NCI-H187 (cell line): Measurements from ENCODE around the gene P4HA3.
A peak's percentile ranks its signal among the peaks of the same experiment; 100 is the strongest.
"Not testable (repeated sequence)": the region's sequence is repeated elsewhere in the genome, so short reads cannot be mapped to it uniquely, and the experiment has no call there.

Experiments
- DNase-seq, 2 experiments: peaks; one replicate each; lab custom pipeline; 2025; lab: John Stamatoyannopoulos, UW

Gene P4HA3

DNA sequence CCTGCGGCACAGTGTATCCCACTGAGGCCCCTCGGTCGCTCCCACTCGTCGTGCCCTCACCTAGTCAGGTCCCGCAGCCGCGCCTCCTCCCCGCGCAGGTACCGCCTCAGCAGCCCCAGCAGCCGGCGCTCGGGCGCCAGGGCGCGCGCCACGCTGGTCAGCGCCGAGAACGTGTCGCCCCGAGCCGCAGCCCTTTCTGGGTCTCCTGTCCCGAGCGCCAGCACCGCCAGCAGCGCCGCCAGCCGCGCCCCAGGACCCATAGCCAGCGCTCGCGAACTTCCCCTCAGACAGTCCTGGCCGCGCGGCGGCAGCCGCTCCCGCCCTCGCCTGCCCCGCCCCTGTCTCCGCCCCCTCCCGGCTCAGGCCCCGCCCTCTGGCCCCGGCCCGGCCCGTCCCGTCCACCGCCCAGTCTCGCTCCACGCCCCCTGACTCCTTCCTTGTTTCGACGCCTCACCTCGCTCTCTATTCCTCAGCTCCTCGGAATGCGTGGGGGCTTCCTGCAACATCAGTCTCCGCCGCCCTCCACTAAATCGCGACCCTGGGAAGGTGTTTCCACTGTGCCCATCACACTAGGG lies at the start of gene P4HA3:
Gene P4HA3 (minus strand): TSS at position 289 of the 575 bp plus-strand sequence. CDS start 29 bp downstream, at position 260.
- DNase-seq = no peak

DNA sequence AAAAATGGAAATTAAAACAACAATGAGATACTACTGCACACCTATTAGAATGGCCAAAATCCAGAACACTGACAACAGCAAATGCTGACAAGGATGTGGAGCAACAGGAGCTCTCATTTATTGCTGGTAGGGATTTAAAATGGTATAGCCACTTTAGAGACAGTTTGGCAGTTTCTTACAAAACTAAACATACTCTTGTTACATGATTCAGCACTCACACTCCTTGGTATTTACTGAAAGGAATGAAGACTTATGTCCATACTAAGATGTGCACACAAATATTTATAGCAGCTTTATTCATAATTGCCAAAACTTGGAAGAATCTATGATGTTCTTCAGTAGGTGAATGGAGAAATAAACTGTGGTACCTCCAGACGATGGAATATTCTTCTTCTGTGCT lies 46.0 kb upstream of the P4HA3 start:
- DNase-seq = no peak

DNA sequence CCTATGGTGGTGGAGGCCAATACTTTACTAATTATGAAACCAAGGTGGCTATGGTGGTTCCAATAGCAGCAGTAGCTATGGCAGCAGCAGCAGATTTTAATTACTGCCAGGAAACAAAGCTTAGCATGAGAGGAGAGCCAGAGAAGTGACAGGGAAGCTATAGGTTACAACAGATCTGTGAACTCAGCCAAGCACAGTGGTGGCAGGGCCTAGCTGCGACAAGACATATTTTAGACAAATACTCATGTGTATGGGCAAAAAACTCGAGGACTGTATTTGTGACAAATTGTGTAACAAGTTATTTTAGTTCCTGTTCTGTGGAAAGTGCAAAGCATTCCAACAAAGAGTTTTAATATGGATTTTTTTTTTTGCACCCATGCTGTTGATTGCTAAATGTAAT lies 44.2 kb upstream of the P4HA3 start:
- DNase-seq = no peak

DNA sequence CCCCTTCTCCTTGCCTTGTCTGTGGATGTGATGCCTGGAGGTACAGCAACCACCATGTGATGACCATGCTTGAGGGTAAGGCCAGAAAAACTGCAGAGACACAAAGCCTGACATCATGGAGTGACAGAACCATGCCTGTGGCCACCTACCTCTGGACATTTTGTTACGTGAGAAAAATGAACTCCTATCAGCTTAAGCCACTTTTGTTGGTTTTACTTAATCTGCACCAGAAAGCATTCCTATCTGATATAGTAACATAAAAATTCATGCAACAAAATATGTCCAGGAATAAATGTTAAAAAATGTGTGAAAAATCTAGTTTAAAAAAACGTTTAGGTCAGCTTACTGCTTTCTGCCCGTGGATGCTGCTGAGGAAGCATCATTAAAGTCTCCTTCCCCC lies 42.6 kb upstream of the P4HA3 start:
- no peak for DNase-seq

DNA sequence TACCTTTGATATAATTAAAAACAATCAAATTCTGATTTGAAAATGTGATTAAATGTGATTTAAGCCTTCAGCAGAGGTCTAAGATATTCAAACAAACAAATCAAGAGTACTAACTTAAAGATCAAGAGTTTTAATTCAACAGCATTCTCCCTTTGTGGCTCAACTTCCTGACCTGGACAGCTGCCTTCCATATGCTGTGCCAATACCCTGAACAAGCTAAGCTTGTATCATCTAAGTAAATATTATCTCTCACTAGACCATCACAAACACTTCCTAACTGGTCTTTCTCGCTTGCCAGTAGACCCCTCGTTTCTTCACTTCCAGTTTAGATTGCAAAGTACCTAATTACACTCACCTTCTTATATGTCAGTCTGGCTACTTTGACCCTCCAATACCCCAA lies 35.9 kb upstream of the P4HA3 start:
- DNase-seq = no peak

DNA sequence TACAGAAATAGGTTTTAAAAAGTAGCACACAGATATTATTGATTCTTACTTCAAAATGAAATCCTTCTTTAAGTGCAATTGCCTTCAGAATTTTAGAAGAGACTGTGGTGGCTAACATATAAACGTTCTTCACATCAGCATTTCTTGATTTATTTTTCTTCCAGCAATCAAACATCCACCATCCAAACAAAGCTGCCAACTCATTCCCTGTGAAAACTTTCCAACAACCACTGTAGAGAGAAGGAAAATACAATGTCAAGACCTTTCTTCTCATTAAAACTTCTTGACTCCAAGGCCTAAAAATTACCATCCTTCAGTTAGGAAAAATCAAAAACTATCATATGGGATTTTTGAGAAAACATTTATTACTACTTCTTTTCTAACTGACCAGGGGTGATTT lies 34.0 kb upstream of the P4HA3 start:
- no peak for DNase-seq

DNA sequence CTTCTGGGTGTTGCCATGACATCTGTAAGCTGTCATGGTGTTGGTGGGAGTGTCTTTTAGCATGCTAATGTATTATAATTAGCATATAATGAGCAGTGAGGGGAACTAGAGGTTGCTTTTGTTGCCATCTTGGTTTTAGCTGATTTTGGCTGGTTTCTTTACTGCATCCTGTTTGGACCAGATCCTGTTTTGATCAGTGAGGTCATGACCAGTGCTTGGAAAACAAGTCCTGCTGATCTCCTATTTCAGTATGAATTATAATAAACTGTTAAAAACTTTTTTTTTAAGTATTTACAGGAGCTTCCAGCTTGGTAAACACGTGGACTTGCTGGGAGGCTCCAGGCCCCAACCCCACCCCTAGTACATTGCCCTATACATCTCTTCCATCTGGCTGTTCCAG lies 30.5 kb upstream of the P4HA3 start:
- no peak for DNase-seq

DNA sequence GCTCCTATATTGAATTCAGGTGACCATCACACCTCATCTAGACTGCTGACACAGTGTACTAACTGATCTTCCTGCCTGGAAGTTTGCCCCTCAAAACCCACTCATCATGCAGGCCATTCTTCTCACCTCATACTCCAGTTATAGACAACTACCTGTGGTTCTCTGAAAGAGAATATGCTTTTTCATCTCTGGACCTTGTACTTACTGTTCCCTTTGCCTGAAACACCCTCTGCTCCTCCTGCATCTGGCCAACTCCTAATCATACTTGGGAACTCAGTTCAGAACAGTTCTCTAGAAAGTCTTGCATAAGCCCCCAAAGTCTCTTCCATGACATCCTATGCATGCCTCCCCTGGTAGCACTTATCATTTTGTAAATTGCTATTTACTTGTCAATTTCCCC lies 28.2 kb upstream of the P4HA3 start:
- DNase-seq = no peak

DNA sequence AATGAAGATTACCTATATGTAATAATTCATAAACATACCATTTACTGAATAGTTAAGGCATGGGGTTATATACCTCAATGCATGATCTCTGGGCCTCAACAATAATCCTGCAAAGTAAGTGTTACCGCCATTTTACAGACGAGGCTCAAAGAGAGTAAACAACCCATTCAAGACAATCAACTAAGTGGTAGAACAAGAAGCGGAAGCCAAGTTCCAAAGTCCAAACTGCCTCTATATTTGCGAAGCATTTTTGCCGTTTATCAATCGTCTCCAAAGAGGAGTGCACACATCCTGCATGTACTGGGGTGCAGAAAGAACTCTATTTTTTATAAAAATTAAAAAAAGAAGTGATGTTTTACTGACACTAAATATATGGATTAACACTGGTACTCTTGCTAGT lies 27.5 kb upstream of the P4HA3 start:
- DNase-seq = no peak

DNA sequence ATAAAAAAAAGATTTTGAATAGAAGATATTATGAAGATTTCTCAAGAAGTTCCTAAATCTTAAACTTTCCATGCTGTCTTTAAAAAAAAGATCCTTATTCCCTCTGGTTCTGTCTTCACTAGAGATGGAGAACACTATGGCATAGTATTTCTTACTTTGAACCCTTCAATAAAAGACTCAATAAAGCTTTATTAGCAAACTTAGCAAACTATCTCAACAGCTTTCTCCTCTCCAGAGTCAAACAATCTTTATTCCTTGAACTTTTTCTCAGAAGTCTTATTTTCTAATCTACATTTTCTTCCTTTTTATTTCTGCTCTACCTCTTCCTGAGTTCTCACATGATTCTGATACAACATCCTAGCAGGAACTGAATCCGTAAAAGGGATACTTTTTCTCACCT lies 21.8 kb upstream of the P4HA3 start:
- DNase-seq = no peak

DNA sequence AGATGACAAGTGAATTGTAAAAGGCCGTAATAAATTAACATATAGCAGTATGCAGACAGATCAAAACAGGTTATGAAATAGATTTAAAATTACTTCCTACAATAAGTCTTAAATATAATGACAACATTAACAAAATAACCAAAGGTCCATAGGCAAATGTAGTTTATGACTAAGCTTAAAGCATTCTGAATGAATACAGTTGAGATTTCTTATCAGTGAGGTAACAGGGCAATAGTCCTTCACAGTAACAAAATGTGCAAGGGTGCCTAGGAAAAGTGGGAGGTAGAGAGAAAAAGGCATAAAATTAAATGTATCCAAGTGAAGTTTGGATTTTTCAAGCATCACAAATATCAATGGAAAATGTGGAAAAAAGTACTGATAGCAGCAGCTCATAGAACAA lies 20.9 kb upstream of the P4HA3 start:
- DNase-seq = no peak

DNA sequence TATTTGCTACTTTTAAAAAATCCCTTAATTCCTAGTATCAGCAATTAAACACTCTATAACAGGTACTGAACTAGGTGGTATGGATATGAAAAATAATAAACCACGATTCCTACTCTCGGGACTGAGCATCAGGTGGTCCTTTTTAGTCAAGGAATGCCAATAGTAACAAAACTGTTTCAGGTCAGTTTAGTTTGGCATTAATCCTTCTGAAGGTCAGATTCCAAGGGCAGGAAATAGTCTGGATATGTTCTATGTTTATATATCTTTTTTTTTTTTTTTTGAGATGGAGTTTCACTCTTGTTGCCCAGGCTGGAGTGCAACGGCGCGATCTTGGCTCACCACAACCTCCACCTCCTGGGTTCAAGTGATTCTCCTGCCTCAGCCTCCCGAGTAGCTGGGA lies 19.6 kb upstream of the P4HA3 start:
- not testable (repeated sequence) for DNase-seq

DNA sequence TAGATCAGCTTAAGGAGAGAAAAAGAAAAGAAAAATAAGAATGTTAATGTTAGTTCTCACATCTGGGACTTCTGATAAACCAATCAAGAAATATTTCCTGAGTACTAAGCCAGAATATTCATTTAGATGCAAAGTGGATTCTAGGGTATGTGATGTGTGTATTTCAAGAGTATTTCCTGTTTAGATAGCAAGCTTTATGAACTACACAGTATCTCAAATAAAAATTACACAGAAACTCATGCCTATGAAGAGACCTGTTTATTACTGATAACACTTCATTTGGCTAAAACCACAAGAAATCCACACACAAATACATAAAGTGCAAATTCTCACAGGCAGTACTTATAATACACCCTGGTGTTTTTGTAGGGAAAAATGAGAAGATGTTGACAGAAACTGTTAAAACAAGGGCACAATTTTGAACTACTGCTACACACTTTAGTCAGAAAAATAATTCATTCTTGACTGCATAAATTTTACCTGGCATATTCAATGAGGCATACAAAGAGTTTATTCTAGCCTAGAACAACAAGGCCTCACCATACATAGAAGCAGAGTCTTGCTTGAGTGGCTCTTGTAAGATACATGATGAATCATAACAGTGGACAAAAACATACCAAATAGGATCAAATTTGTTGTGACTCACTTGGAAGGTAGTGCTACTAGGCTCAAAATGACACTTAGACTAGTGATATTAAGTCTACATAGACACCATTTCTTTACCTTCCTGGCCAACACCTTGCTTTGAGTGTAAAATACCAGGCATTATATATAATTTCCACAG lies 18.8 kb upstream of the P4HA3 start:
- no peak for DNase-seq

DNA sequence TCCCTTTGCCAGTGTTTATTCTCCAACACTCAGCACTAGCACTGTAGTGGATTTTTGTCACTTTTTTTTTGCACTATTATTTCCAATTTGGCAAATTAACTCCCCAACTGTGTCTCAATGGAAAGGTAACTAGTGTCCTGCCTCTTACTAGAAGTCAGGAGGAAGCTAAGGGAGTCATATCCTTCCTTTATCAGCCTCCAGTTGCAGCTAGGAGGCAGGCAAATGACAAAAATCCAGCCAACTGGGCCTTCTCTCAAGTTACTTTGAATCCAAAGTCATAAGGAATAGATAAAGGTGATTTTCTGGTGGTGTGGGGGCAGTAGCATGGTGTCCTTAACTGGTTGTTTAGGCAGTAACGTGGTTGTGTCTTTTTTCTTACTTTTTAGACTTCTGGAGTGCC lies 15.6 kb upstream of the P4HA3 start:
- no peak for DNase-seq

DNA sequence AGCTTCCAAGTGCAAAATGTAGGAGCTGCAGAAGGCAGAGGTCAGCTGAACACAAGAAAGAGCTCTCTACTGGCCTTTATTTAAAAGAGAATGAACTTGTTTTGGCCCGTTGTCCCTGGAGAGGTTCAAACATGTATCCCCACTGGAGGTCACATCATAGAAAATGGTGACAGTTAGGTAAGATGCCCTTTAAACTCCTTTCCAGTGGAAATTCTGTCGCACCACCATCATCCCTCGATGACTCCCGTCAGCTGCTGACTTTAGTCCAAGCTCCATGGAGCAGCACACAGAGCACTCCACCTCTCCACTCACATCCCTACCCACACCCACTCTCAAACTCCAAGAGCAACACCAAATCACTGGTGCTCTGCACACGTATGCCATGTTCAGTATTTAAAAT lies 15.2 kb upstream of the P4HA3 start:
- DNase-seq = no peak

DNA sequence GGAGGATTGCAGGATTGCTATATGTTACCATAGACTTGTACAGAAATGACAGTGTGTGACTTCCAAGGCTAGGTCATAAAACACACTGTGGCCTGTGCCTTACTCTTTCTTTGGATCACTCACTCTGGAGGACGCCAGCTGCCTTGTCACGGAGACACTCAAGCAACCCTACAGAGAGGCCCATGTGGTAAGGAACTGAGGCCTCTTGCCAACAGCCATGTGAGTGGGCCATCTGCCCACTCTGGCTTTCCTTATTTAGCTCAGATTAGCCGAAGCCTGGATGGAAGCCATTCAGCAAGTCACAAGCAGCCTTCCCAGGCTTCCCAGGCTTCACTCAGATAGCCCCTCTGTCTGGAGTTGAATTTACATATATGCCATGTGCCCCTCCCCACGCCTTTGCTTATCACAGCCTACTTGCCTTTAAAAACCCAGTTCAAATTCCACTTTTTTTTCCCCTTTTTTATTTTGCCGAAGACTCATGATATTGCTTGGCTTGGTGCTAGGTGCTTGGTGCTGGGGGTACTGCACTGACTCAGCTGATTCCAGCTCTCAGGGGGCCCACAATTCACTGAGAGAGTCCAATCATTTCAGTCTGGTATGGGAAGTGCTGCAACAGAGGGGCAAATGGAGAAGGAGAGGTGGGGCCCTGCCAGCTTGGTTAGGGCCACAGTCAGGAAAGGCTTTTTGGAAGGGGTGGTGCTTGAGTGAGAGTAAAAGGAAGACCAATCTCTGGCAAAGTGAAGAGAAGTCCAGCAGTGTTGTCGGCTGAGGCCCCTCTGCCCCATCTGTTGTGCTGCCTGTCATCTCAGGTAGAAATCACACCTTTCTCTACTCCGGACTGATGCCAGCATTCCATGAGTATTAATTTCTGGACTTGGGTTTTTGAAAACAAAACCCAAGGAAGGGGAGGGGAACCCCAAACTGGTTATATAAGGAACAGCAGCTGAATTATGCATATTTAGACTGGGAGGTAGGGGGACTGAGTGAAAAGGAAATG lies 14.5 kb upstream of the P4HA3 start:
- DNase-seq = peak; percentile 23 to 61

DNA sequence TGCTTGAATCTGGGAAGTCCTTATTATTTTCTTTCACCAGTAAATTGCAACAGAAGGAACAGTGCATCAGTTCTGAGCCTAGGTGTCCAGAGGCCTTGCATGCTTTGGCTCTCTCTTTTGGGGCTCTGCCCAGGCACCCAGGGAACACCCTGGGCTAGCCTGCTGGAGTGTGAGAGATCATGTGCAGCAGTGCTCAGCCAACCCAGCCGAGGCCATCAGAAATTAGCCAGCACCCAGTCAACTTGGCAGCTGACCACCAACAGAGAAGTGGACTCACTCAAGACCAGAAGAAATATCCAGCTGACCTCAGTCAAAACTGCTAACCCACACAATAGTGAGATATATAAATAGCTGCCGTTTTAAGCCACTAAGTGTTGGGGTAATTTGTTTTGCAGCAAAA lies 11.2 kb upstream of the P4HA3 start:
- DNase-seq = no peak

DNA sequence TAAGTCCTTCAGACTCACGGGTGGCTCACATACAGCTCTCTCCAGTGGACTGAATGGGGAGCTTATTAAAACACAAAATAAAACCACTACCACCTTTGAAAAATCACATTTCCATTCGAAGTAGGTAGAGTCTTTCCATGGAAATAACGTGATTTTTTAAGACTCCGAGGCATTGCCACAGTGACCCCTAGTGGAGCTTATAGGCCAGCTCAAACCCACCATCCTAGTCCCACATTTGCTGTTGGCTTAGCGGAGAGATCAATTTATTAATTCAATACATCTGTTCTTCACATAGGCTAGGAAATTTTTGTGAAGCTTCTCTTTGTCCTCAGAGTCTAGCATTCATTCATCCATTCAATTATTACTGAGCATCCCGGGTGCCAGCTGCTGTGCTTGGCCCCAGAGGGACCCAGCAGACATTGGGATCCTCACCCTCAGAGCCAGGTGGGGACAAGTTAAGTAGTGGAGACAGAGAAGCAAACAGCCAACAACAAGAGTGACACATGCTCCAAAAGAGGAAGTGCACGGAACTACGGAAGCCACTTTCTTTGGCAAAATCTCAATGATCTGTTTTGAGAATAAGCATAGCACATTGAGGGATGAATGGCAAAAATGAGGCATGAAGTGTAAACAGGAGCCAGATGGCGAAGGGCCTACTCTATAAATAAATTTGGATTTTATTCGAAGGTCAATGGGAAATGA lies 10.2 kb upstream of the P4HA3 start:
- DNase-seq = peak in 1 of 2 experiments; percentile 5

DNA sequence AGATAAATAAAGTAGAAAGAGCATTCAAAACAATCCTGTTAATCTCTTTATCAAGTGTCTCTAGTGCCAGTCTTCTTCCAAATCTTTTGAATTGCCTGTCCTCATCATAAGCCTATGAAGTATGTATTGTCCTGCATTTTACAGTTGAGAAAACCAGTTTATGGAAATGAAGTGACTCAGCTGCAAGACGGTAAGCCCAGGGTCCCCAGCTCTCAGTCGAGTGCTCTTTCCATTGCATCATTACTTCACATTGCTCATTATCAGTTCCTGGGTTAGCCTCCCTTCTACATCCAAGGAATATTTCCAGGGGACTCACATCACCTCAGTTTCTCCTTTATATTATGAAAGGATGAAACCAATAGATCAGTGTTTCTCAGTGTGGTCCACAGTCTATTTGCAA lies 9.1 kb upstream of the P4HA3 start:
- DNase-seq = no peak

DNA sequence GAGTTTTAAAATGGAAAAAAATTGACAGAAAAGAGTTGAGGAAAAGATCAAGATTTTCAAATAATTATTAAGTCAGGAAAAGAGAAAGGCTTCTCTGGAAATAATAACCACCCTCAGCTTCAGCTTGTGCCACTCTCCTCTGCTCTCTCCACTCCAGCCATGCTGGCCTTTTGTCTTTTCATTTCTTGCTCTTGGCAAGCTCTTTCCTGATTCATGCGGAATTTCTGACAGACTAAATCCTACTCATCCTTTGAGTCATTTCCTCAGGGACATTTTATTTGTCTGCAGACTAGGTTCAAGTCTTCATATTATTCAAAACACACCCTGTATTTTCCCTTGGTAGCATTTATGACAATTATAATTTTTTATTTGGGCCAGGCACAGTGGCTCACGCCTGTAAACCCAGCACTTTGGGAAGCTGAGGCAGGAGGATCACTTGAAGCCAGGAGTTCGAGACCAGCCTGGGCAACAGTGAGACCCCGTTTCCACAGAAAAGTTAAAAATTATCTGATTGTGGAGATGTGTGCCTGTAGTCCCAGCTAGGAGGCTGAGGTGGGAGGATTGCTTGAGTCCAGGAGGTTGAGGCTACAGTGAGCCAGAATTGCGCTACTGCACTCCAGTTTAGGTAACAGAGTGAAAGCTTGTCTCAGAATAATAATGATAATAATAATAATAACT lies 7.8 kb upstream of the P4HA3 start:
- no peak for DNase-seq

DNA sequence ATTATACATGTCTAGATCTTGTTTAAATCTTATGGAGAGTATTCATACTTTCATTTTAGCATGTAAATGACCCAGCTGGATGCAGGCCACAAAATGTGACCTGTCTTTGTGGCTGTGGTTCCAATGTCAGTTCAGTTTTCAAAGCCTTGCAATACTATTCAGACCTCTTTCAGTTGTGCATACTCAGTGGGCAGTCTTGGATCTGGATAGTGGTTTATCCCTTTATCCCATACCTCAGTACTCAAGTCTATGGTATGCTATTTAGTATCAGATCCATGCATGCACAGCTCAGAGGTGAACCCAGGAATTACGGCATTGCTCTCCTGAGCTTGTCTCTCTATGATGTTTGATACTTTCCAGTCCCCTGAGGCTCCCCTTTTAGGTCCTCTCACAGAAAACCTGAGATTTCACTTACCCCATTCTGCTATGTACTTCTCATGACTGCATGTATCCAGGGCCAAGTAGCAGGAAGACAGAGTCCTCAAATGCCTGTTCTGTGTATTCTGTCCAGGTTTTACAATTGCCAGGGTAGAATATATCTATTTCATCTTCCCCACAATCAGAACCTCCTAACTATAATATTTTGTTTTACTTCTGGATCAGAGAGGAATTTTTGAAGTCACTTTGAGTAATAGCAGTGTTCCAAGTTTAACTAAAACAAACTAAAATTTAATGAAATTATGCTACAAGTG lies 6.9 kb upstream of the P4HA3 start:
- no peak for DNase-seq
